Panc1 (cell line): ENCODE data around the gene PDE1C. TPM values are rescaled to one million over a fixed set of nuclear protein-coding genes. Genes with fewer than 3 reads are reported as not detected.

ENCODE experiments used
- ATAC-seq: fragments of 200-7000 bp; cut with Tn5 transposase; 2 replicates; pipeline ENCODE4 v1.9.1; 2020; ENCODE audit warnings: mild to moderate bottlenecking, moderate library complexity
- BruUV-seq: library from RNA; stranded (reverse); fragments of 400-500 nt; replicated peaks from 2 replicates; lab custom pipeline; 2021; lab: Mats Ljungman, UMichigan
- CTCF ChIA-PET: fragments of 300-600 bp; sonication (Branson Sonifier 250); formaldehyde crosslinking; loops from one replicate; lab custom pipeline; 2022; ENCODE audit warnings: antibody characterized with exemption; lab: Charles Lee
- POLR2A ChIA-PET: fragments of 300-600 bp; sonication (Branson Sonifier 250); formaldehyde crosslinking; loops from one replicate; lab custom pipeline; 2022; ENCODE audit warnings: antibody characterized with exemption; lab: Charles Lee
- DNase-seq: peaks from one replicate; pipeline ENCODE4 v3.0.0-alpha.2; 2010; ENCODE audit warnings: low read depth, low spot score
- H3K27ac ChIP-seq: 2 replicates; pipeline ENCODE4 v1.5.1; 2011; ENCODE audit warnings: mild to moderate bottlenecking, low read length, inconsistent platforms
- H3K27me3 ChIP-seq: fragments of 200-500 bp; sonication (Bioruptor generic); 2 replicates; pipeline ENCODE4 v1.6.0; 2014; ENCODE audit warnings: low read length, inconsistent platforms; ENCODE audit not compliant: control insufficient read depth, insufficient read depth
- H3K36me3 ChIP-seq: fragments of 200-500 bp; sonication (Bioruptor generic); 2 replicates; pipeline ENCODE4 v1.5.1; 2014; ENCODE audit warnings: inconsistent platforms, mild to moderate bottlenecking, low read length, moderate library complexity; ENCODE audit not compliant: control insufficient read depth, insufficient read depth
- H3K4me1 ChIP-seq: 2 replicates; pipeline ENCODE4 v1.5.1; 2011; ENCODE audit warnings: inconsistent platforms, mild to moderate bottlenecking, low read length, moderate library complexity; ENCODE audit not compliant: control insufficient read depth, insufficient read depth
- H3K4me3 ChIP-seq, 2 experiments: 2 replicates each; pipeline ENCODE4 v1.5.1; 2011 to 2012; ENCODE audit warnings: low read depth in 2 of 2, low read length in 2 of 2, mild to moderate bottlenecking in 2 of 2, inconsistent platforms in 1 of 2, moderate library complexity in 1 of 2
- H3K9me3 ChIP-seq: fragments of 200-500 bp; sonication (Bioruptor generic); 2 replicates; pipeline ENCODE4 v1.5.1; 2014; ENCODE audit warnings: low read depth, mild to moderate bottlenecking, inconsistent platforms, low read length, moderate library complexity; ENCODE audit not compliant: control insufficient read depth, insufficient read depth
- POLR2AphosphoS5 ChIP-seq: IDR thresholded peaks from 2 replicates; pipeline ENCODE4 v1.6.1; 2012; ENCODE audit warnings: mild to moderate bottlenecking, low read depth, low read length, moderate library complexity
- SIN3A ChIP-seq: IDR thresholded peaks from 2 replicates; pipeline ENCODE4 v1.6.1; 2012; ENCODE audit warnings: low read depth, mild to moderate bottlenecking, low read length, moderate library complexity, borderline replicate concordance; ENCODE audit not compliant: insufficient read depth
- TCF7L2 ChIP-seq: IDR thresholded peaks from 2 replicates; pipeline ENCODE4 v1.6.1; 2011; ENCODE audit warnings: mild to moderate bottlenecking, low read depth, low read length, inconsistent platforms
- in situ Hi-C: cut with HindIII; loops from 2 replicates; pipeline ENCODE4 v1.10.0; 2016; ENCODE audit warnings: low sequenced_read_pairs, low pct_unique_long_range_greater_than_20kb
- intact Hi-C: fragments of 100-400 bp; cut with micrococcal nuclease; formaldehyde crosslinking; loops from one replicate; pipeline ENCODE4 v1.10.0; 2022; ENCODE audit not compliant: unreplicated experiment
- total RNA-seq: library from RNA; stranded (reverse); gene quantifications from one replicate; pipeline ENCODE4 v1.2.1, GENCODE V29; 2021; ENCODE audit not compliant: unreplicated experiment
- TF ChIP-seq, protein P1 (sequence below), 2 experiments: IDR thresholded peaks; 2 replicates each; pipeline ENCODE4 v1.6.1; 2011 to 2012; ENCODE audit warnings: low read depth in 2 of 2, control low read depth in 1 of 2, low read length in 1 of 2, mild to moderate bottlenecking in 1 of 2, moderate library complexity in 1 of 2; ENCODE audit not compliant: insufficient read depth in 1 of 2
- TF ChIP-seq, protein P2 (sequence below): fragments of 450-650 bp; IDR thresholded peaks from 2 replicates; pipeline ENCODE4 v1.5.1; 2017; ENCODE audit warnings: mild to moderate bottlenecking

The PDE1C gene
- total RNA-seq, 1 experiment from 2014 or later, result not detected

DNA sequence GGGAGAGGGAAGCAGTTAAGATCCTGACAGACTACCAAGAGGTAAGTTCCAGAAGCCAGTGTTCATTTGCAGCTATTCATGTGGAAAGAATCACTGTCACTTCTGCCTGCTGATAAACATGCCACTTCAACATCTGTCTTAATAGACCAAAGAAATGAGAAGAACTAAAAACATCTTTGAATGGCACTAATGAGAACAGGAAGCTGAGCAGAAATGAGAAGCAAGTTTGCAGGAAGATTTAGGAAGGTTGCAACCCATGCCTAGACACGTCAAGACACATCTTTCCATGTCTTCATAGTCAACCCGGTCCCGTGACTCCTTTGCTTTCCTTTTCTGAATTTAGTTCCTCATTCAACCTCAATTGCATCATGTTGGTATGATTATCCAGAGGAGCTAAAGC is 180.0 kb downstream of the PDE1C start:
- in situ Hi-C loops (no loop called here), intact Hi-C loops (no loop called here)
- ChIA-PET CTCF (no interaction called here), POLR2A (no interaction called here)
- H3K27me3 ChIP-seq, result no peaks in the 10 kb centered on the region
- H3K4me1 ChIP-seq, result no peaks in the 10 kb centered on the region
- ATAC-seq, result no peak
- H3K9me3 ChIP-seq, result peaks cover 9% of the 10 kb centered on the region; the same call in 1 of the 2 replicates
- H3K36me3 ChIP-seq, result no peaks in the 10 kb centered on the region
- no peak for DNase-seq
- no peak overlapping the region for H3K27ac ChIP-seq
- TF ChIP-seq SIN3A, result no peak
- TF ChIP-seq, protein P1, sequence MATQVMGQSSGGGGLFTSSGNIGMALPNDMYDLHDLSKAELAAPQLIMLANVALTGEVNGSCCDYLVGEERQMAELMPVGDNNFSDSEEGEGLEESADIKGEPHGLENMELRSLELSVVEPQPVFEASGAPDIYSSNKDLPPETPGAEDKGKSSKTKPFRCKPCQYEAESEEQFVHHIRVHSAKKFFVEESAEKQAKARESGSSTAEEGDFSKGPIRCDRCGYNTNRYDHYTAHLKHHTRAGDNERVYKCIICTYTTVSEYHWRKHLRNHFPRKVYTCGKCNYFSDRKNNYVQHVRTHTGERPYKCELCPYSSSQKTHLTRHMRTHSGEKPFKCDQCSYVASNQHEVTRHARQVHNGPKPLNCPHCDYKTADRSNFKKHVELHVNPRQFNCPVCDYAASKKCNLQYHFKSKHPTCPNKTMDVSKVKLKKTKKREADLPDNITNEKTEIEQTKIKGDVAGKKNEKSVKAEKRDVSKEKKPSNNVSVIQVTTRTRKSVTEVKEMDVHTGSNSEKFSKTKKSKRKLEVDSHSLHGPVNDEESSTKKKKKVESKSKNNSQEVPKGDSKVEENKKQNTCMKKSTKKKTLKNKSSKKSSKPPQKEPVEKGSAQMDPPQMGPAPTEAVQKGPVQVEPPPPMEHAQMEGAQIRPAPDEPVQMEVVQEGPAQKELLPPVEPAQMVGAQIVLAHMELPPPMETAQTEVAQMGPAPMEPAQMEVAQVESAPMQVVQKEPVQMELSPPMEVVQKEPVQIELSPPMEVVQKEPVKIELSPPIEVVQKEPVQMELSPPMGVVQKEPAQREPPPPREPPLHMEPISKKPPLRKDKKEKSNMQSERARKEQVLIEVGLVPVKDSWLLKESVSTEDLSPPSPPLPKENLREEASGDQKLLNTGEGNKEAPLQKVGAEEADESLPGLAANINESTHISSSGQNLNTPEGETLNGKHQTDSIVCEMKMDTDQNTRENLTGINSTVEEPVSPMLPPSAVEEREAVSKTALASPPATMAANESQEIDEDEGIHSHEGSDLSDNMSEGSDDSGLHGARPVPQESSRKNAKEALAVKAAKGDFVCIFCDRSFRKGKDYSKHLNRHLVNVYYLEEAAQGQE (IDR thresholded peaks at IDR 0.05; ENCODE audit: insufficient read depth in 1 of 2, low read depth in 2 of 2, low read length in 1 of 2), result no peak
- TF ChIP-seq, protein P2, sequence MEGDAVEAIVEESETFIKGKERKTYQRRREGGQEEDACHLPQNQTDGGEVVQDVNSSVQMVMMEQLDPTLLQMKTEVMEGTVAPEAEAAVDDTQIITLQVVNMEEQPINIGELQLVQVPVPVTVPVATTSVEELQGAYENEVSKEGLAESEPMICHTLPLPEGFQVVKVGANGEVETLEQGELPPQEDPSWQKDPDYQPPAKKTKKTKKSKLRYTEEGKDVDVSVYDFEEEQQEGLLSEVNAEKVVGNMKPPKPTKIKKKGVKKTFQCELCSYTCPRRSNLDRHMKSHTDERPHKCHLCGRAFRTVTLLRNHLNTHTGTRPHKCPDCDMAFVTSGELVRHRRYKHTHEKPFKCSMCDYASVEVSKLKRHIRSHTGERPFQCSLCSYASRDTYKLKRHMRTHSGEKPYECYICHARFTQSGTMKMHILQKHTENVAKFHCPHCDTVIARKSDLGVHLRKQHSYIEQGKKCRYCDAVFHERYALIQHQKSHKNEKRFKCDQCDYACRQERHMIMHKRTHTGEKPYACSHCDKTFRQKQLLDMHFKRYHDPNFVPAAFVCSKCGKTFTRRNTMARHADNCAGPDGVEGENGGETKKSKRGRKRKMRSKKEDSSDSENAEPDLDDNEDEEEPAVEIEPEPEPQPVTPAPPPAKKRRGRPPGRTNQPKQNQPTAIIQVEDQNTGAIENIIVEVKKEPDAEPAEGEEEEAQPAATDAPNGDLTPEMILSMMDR, result no peak
- no peak for TF ChIP-seq POLR2AphosphoS5
- no peak for TF ChIP-seq TCF7L2
- BruUV-seq, result no TSS peak
- no peak overlapping the region for H3K4me3 ChIP-seq

DNA sequence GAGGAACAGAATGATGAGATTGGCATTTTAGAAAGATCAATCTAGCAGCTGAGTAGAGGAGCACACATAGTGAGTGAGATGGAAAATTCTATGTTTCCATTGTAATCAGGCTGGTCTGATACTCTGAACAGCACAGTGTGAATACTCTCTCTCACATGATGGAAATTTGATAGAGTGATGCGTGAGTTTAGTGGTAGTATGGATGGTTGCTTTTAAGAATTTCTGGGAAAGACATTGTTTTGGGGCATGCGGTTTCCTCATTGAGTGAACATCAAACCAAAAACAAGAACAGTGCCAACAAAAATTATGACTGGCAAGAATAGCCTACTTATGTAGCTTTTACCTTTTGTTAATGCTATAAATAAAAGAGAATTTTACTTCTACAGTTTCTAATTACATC is 183.2 kb downstream of the PDE1C start:
- no TSS peak for BruUV-seq
- Histone ChIP-seq H3K4me1 (no peaks in the 10 kb centered on the region), H3K27me3 (no peaks in the 10 kb centered on the region), H3K27ac (no peak overlapping the region), H3K36me3 (no peaks in the 10 kb centered on the region), H3K9me3 (peaks cover 9% of the 10 kb centered on the region; the same call in 1 of the 2 replicates), H3K4me3 (no peak overlapping the region)
- CTCF ChIA-PET, result no interaction called here
- DNase-seq, result no peak
- in situ Hi-C loops, result no loop called here
- POLR2A ChIA-PET, result interaction anchor here (0.6 kb wide), 1 partner anchor 9 kb away, joined by 4 read pairs; no protein-coding TSS in a partner anchor
- TF ChIP-seq, protein P2, result no peak
- intact Hi-C loops, result no loop called here
- no peak for ATAC-seq
